Measurements from ENCODE around the gene ADORA1.

The ADORA1 gene

GRCh38 chr1:203142684-203143408, 15.3 kb downstream of the ADORA1 start:
- DNase-seq, result no peak

GRCh38 chr1:203143641-203144040, 16.1 kb downstream of the ADORA1 start:
- DNase-seq, result no peak

- no peak for DNase-seq
Observed at GRCh38 chr1:203144661-203145060, 17.1 kb downstream of the ADORA1 start.

- DNase-seq, result no peak
Observed at GRCh38 chr1:203145321-203146041, 18.0 kb downstream of the ADORA1 start.

- no peak for DNase-seq
Observed at GRCh38 chr1:203146042-203146369, 18.5 kb downstream of the ADORA1 start.

- DNase-seq, result no peak
Observed at GRCh38 chr1:203146537-203146936, 19.0 kb downstream of the ADORA1 start.

GRCh38 chr1:203147376-203147775, 19.9 kb downstream of the ADORA1 start:
- no peak for DNase-seq

- DNase-seq, result no peak
Observed at GRCh38 chr1:203148127-203148526, 20.6 kb downstream of the ADORA1 start.

GRCh38 chr1:203148579-203148978, 21.1 kb downstream of the ADORA1 start:
- DNase-seq, result no peak

GRCh38 chr1:203149188-203149840, 21.8 kb downstream of the ADORA1 start:
- no peak for DNase-seq

GRCh38 chr1:203150511-203151297, 23.2 kb downstream of the ADORA1 start:
- no peak for DNase-seq

GRCh38 chr1:203151362-203152157, 24.0 kb downstream of the ADORA1 start:
- no peak for DNase-seq

- no peak for DNase-seq
Observed at GRCh38 chr1:203152158-203153034, 24.9 kb downstream of the ADORA1 start.

GRCh38 chr1:203153051-203153988, 25.8 kb downstream of the ADORA1 start:
- no peak for DNase-seq

GRCh38 chr1:203153989-203154821, 26.7 kb downstream of the ADORA1 start:
- no peak for DNase-seq

GRCh38 chr1:203156280-203156679, 28.8 kb downstream of the ADORA1 start:
- DNase-seq, result no peak

- no peak for DNase-seq
Observed at GRCh38 chr1:203158423-203158822, 30.9 kb downstream of the ADORA1 start.

GRCh38 chr1:203158960-203159665, 31.6 kb downstream of the ADORA1 start:
- no peak for DNase-seq

GRCh38 chr1:203159844-203160243, 32.3 kb downstream of the ADORA1 start:
- no peak for DNase-seq
